BE2C (cell line): ENCODE measurements around the gene NDUFB10.

Experiments used
- DNase-seq: peaks from one replicate; pipeline ENCODE4 v3.0.0-alpha.2; 2020
- H3K27me3 ChIP-seq: fragments of 250-450 bp; sonication (Bioruptor Pico); 2 replicates; pipeline ENCODE4 v1.5.1; 2020; ENCODE audit warnings: mild to moderate bottlenecking
- H3K36me3 ChIP-seq: fragments of 250-450 bp; sonication (Bioruptor Pico); 2 replicates; pipeline ENCODE4 v1.5.1; 2020; ENCODE audit warnings: mild to moderate bottlenecking
- H3K4me1 ChIP-seq: fragments of 250-450 bp; sonication (Bioruptor Pico); 2 replicates; pipeline ENCODE4 v1.5.1; 2020
- H3K4me3 ChIP-seq: 2 replicates; pipeline ENCODE4 v1.5.1; 2011; ENCODE audit warnings: low read depth, low read length
- H3K9me3 ChIP-seq: fragments of 250-450 bp; sonication (Bioruptor Pico); 2 replicates; pipeline ENCODE4 v1.5.1; 2020
- CTCF ChIP-seq: IDR thresholded peaks from 2 replicates; pipeline ENCODE4 v1.5.1; 2012; ENCODE audit warnings: mild to moderate bottlenecking, low read depth, low read length

The NDUFB10 gene

GRCh38 chr16:2005646-2006045 lies 46.3 kb downstream of the NDUFB10 start:
- H3K4me1 ChIP-seq = peaks cover 29% of the 10 kb centered on the region
- no peak overlapping the region; the same call in 1 of the 2 replicates for H3K4me3 ChIP-seq
- DNase-seq = peak; percentile 89
- peak; percentile 65 for TF ChIP-seq CTCF
- H3K27me3 ChIP-seq = no peaks in the 10 kb centered on the region
- no peaks in the 10 kb centered on the region for H3K9me3 ChIP-seq
- H3K36me3 ChIP-seq = peaks cover 49% of the 10 kb centered on the region

DNA sequence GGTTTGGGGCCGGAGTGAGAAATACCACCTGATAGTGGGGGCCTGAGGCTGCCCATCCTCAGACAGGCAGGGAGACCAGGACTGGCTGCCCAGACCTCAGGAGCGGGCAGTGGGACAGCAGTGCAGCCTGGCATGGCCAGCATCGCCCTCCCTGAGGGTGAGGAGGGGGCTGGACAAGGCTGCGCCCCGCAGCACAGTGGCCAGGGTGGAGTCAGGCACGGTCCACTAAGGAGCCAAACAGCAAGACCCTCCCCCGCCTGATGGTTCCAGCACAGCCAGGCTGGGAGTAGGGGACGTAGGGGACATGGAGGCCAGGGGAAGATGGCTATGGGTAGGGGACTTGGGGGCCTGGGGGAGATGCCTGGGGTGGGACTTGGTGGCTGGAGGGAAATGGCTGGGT lies 47.0 kb downstream of the NDUFB10 start:
- H3K4me1 ChIP-seq = peaks cover 29% of the 10 kb centered on the region
- H3K9me3 ChIP-seq = no peaks in the 10 kb centered on the region
- peak; percentile 13 for DNase-seq
- no peaks in the 10 kb centered on the region for H3K27me3 ChIP-seq
- H3K36me3 ChIP-seq = peaks cover 42% of the 10 kb centered on the region
- no peak for TF ChIP-seq CTCF
- no peak overlapping the region for H3K4me3 ChIP-seq

- peaks cover 29% of the 10 kb centered on the region for H3K4me1 ChIP-seq
- H3K4me3 ChIP-seq = peak overlapping the region; percentile 91
- H3K9me3 ChIP-seq = no peaks in the 10 kb centered on the region
- H3K36me3 ChIP-seq = peaks cover 32% of the 10 kb centered on the region
- DNase-seq = no peak
- no peaks in the 10 kb centered on the region for H3K27me3 ChIP-seq
- TF ChIP-seq CTCF = no peak
Measured at GRCh38 chr16:2007081-2007836, 47.9 kb downstream of the NDUFB10 start.

DNA sequence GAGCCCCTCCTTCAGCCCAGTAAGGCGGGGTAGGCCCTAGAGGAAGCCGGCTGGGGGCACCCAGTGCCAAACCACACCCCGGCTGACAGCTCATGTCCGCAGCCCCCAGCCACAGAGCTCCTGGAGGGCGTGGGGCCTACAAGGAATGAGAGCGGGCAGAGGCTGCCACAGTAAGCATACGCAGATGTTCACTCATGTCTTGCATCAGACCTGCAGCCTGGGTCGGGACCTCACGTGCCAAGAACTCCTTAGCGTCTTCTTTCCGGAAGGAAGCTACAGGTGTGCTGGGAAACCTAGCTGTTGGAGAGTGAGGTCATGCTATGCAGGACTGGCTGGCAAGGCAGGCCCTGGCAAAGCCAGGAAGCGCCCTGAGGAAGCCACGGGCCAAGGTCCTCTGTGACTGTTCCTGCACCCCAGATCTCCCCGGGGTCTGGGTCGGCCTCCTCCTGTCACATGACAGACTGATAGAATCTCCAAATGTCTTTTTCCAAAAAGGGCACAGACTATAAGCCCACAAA lies 48.7 kb downstream of the NDUFB10 start:
- no peak for TF ChIP-seq CTCF
- no peaks in the 10 kb centered on the region for H3K9me3 ChIP-seq
- no peaks in the 10 kb centered on the region for H3K27me3 ChIP-seq
- peak overlapping the region; percentile 91 for H3K4me3 ChIP-seq
- DNase-seq = no peak
- H3K36me3 ChIP-seq = peaks cover 24% of the 10 kb centered on the region
- peaks cover 29% of the 10 kb centered on the region for H3K4me1 ChIP-seq

- no peak for DNase-seq
- peaks cover 29% of the 10 kb centered on the region for H3K4me1 ChIP-seq
- peak overlapping the region; percentile 91 for H3K4me3 ChIP-seq
Measured at GRCh38 chr16:2008631-2009163, 49.4 kb downstream of the NDUFB10 start.

More at GRCh38 chr16:2008631-2009163, 49.4 kb downstream of the NDUFB10 start:
- no peaks in the 10 kb centered on the region for H3K27me3 ChIP-seq
- no peak for TF ChIP-seq CTCF
- H3K36me3 ChIP-seq = peaks cover 18% of the 10 kb centered on the region
- H3K9me3 ChIP-seq = no peaks in the 10 kb centered on the region
